GM10847 (cell line): ENCODE data around the gene ZBP1.

Experiments used
- POLR2A ChIP-seq: IDR thresholded peaks from 2 replicates; pipeline ENCODE4 v1.6.1; 2011; ENCODE audit not compliant: insufficient read length; ENCODE audit errors: extremely low read depth

Gene ZBP1

GRCh38 chr20:57616143-57616951, 3.9 kb downstream of the ZBP1 start:
- no peak for TF ChIP-seq POLR2A

GRCh38 chr20:57615445-57615811, 4.8 kb downstream of the ZBP1 start:
- TF ChIP-seq POLR2A, result no peak

GRCh38 chr20:57614490-57615444, 5.5 kb downstream of the ZBP1 start:
- TF ChIP-seq POLR2A, result no peak

- TF ChIP-seq POLR2A, result no peak
Observed at GRCh38 chr20:57613481-57613921, 6.7 kb downstream of the ZBP1 start.

GRCh38 chr20:57612916-57613315, 7.3 kb downstream of the ZBP1 start:
- TF ChIP-seq POLR2A, result no peak

- TF ChIP-seq POLR2A, result no peak
Observed at GRCh38 chr20:57612436-57612835, 7.8 kb downstream of the ZBP1 start.

GRCh38 chr20:57611586-57612311, 8.5 kb downstream of the ZBP1 start:
- TF ChIP-seq POLR2A, result no peak

GRCh38 chr20:57610261-57610952, 9.8 kb downstream of the ZBP1 start:
- no peak for TF ChIP-seq POLR2A

- TF ChIP-seq POLR2A, result no peak
Observed at GRCh38 chr20:57609842-57610167, 10.4 kb downstream of the ZBP1 start.

GRCh38 chr20:57609086-57609841, 11.0 kb downstream of the ZBP1 start:
- TF ChIP-seq POLR2A, result no peak

- no peak for TF ChIP-seq POLR2A
Observed at GRCh38 chr20:57608516-57608915, 11.7 kb downstream of the ZBP1 start.

GRCh38 chr20:57605878-57606277, 14.3 kb downstream of the ZBP1 start:
- no peak for TF ChIP-seq POLR2A

GRCh38 chr20:57605045-57605444, 15.2 kb downstream of the ZBP1 start:
- no peak for TF ChIP-seq POLR2A

GRCh38 chr20:57603120-57603519, 17.1 kb downstream of the ZBP1 start:
- no peak for TF ChIP-seq POLR2A

GRCh38 chr20:57601737-57602136, 18.5 kb downstream of the ZBP1 start:
- no peak for TF ChIP-seq POLR2A

GRCh38 chr20:57601211-57601570, 19.0 kb downstream of the ZBP1 start:
- TF ChIP-seq POLR2A, result no peak
